ENCODE measurements around the gene BRD2.

The BRD2 gene

GRCh38 chr6:32933661-32934085, 34.7 kb upstream of the BRD2 start:
- TF ChIP-seq CTCF (IDR thresholded peaks at IDR 0.05; ENCODE audit: low read depth, low read length): peak; percentile 90
- Histone ChIP-seq H3K4me3 (ENCODE audit: low read depth, low read length) (no peak overlapping the region), H3K9me3 (ENCODE audit: severe bottlenecking) (no peaks in the 10 kb centered on the region), H3K27ac (no peak overlapping the region), H3K27me3 (ENCODE audit: insufficient read depth, low read depth, severe bottlenecking) (no peaks in the 10 kb centered on the region), H3K36me3 (no peaks in the 10 kb centered on the region)
- DNase-seq: peak; percentile 85

DNA sequence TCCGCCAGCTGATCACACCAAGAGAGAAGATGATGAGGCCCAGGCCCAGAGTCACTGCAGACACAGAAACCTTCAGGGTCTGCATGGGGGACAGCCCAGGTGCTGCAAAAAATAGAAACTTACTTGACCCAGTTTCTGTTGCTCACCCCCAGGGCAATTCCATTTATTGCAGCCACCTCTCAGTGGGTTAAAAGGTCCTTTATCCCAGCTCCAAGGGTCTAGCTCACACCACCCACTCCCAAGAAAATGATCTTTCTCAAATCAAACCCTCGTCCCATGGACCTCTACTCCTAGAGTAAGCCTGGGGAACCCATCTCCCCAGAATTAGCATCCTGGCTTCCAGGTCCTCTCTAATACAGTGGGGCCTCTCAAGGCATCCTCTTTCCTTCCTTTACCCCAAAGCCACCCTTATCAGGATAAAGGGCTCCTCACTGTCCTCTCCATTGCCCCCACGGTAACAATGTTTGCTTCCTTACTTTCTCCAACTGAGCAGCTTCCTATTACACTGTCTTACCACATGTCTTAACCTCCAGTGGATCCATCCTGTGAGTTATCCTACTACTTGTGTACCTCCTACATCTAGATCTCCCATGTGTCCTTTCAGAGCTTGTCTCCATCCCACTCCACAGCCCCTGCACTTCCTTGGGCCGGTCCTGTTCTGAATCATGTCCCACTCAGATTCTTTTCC, 32.7 kb upstream of the BRD2 start:
- Histone ChIP-seq H3K36me3 (no peaks in the 10 kb centered on the region), H3K27me3 (ENCODE audit: insufficient read depth, low read depth, severe bottlenecking) (no peaks in the 10 kb centered on the region), H3K9me3 (ENCODE audit: severe bottlenecking) (no peaks in the 10 kb centered on the region), H3K4me3 (ENCODE audit: low read depth, low read length) (no peak overlapping the region), H3K27ac (no peak overlapping the region)
- TF ChIP-seq CTCF (IDR thresholded peaks at IDR 0.05; ENCODE audit: low read depth, low read length): no peak
- no peak for DNase-seq

DNA sequence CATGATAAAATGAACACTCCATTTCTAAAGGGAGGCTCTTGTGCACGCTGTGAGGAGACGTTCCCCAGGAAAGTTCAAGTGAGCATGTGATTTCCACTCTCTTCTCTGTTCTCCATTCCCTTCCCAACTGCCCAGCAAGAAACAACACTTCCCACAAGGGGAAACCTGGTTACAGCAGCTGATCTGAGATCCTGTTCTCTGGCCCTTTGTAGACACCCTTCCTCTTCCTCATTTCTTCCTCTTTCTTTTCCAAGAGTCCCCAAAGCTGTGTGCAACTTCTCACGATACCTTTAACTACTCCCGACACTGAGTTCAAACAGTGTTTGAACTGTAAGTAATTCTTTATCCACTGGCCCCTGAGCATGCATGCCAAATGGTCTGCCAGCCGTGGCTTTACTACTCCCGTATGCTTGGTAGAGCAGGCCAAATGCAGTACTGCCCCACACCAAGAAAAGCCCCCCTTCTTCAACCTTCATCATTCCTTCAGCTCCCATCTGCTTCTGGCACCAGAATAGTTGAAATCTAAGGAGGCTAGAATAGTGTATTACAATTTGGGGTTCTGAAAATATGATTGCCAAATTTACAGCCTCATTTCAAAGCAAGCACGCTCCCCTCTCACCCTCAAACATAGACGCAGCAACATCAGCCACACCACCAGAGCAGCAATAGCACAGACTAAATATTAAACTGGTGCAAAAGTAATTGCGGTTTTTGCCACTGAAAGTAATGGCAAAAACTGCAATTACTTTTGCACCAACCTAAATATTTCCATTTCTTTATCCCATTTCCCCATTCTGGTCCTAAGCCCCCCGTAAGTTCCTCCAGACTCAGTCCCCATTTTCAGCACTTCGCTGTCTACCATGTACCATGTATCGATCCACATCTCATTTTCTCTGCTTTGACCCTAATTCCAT, 31.9 kb upstream of the BRD2 start:
- Histone ChIP-seq H3K4me3 (ENCODE audit: low read depth, low read length) (no peak overlapping the region), H3K9me3 (ENCODE audit: severe bottlenecking) (no peaks in the 10 kb centered on the region), H3K27me3 (ENCODE audit: insufficient read depth, low read depth, severe bottlenecking) (no peaks in the 10 kb centered on the region), H3K36me3 (no peaks in the 10 kb centered on the region), H3K27ac (no peak overlapping the region)
- no peak for TF ChIP-seq CTCF (IDR thresholded peaks at IDR 0.05; ENCODE audit: low read depth, low read length)
- no peak for DNase-seq

- Histone ChIP-seq H3K4me3 (ENCODE audit: low read depth, low read length) (no peak overlapping the region), H3K27ac (no peak overlapping the region), H3K27me3 (ENCODE audit: insufficient read depth, low read depth, severe bottlenecking) (no peaks in the 10 kb centered on the region), H3K36me3 (no peaks in the 10 kb centered on the region), H3K9me3 (ENCODE audit: severe bottlenecking) (no peaks in the 10 kb centered on the region)
- no peak for DNase-seq
- TF ChIP-seq CTCF (IDR thresholded peaks at IDR 0.05; ENCODE audit: low read depth, low read length): no peak
Measured at GRCh38 chr6:32937230-32937633, 31.2 kb upstream of the BRD2 start.

DNA sequence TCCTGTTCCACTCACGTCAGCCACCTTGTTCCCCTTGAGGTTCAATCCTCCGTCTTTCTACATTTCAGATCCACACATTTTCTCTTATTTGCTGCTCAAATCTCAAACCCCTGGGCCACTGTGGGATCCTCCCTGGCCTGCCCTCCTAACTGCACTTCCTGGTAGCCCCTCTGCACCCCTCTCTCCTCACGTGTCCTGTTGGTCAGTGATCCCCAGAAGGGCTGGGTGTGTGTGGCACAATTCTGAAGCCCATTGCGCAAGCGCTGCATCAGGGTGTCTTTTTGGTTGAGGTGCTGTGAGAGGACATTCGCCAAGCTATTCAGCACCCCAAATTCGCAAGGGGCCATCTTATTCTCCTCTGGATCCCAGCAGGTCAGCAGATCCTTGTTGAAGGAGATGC, 29.9 kb upstream of the BRD2 start:
- H3K36me3 ChIP-seq: no peaks in the 10 kb centered on the region
- H3K9me3 ChIP-seq (ENCODE audit: severe bottlenecking): no peaks in the 10 kb centered on the region
- DNase-seq: no peak
- H3K4me3 ChIP-seq (ENCODE audit: low read depth, low read length): no peak overlapping the region
- no peaks in the 10 kb centered on the region for H3K27me3 ChIP-seq (ENCODE audit: insufficient read depth, low read depth, severe bottlenecking)
- TF ChIP-seq CTCF (IDR thresholded peaks at IDR 0.05; ENCODE audit: low read depth, low read length): no peak
- H3K27ac ChIP-seq: no peak overlapping the region

Measured in WERI-Rb-1 (cell line).